H1 (cell line): Measurements from ENCODE around the gene LRRC40. TPM values are rescaled to one million over a fixed set of nuclear protein-coding genes. Genes with fewer than 3 reads are reported as not detected.

Source experiments
- ATF2 ChIP-seq: IDR thresholded peaks from 2 replicates; pipeline ENCODE4 v1.6.1; 2012; ENCODE audit warnings: low read length, inconsistent platforms
- BCL11A ChIP-seq, 2 experiments: IDR thresholded peaks; one replicate each; pipeline ENCODE4 v1.6.1; 2011; ENCODE audit warnings: low read depth in 2 of 2, low read length in 2 of 2, mild to moderate bottlenecking in 2 of 2
- CBX8 ChIP-seq: fragments of 300-800, 300-1000 bp; sonication (generic); IDR thresholded peaks from 2 replicates; pipeline ENCODE4 v1.7.1; 2016; ENCODE audit warnings: low read depth, low read length, borderline replicate concordance
- CHD2 ChIP-seq: IDR thresholded peaks from 2 replicates; pipeline ENCODE4 v1.6.1; 2012; ENCODE audit warnings: low read length, improper control_type of control experiment
- E2F6 ChIP-seq: IDR thresholded peaks from 2 replicates; pipeline ENCODE4 v1.6.1; 2012; ENCODE audit warnings: inconsistent platforms
- FOSL1 ChIP-seq: IDR thresholded peaks from 2 replicates; pipeline ENCODE4 v1.6.1; 2011; ENCODE audit warnings: mild to moderate bottlenecking, low read depth, low read length, moderate library complexity; ENCODE audit not compliant: insufficient read depth
- HDAC6 ChIP-seq: IDR thresholded peaks from one replicate; pipeline ENCODE4 v1.7.1; 2012; ENCODE audit warnings: low read depth, mild to moderate bottlenecking, inconsistent platforms, low read length, moderate library complexity
- KDM4A ChIP-seq: IDR thresholded peaks from one replicate; pipeline ENCODE4 v1.7.1; 2012; ENCODE audit warnings: low read depth, mild to moderate bottlenecking, moderate library complexity, low read length, inconsistent platforms; ENCODE audit not compliant: severe bottlenecking
- KDM5A ChIP-seq: fragments of 200-600 bp; IDR thresholded peaks from 2 replicates; pipeline ENCODE4 v1.7.1; 2012; ENCODE audit warnings: mild to moderate bottlenecking, low read length, inconsistent platforms, mixed read lengths
- MAX ChIP-seq: IDR thresholded peaks from 2 replicates; pipeline ENCODE4 v1.6.1; 2012; ENCODE audit warnings: inconsistent platforms
- NRF1 ChIP-seq: IDR thresholded peaks from 2 replicates; pipeline ENCODE4 v1.6.1; 2011; ENCODE audit warnings: mild to moderate bottlenecking, low read depth, low read length, improper control_type of control experiment
- RBBP5 ChIP-seq: IDR thresholded peaks from 2 replicates; pipeline ENCODE4 v1.7.1; 2012; ENCODE audit warnings: low read depth, mild to moderate bottlenecking, inconsistent platforms, low read length, moderate library complexity, borderline replicate concordance
- SIN3A ChIP-seq, 2 experiments: IDR thresholded peaks in 1 of 2; conservative IDR thresholded peaks in 1 of 2; 2 replicates each; pipeline ENCODE4 v1.6.1; 2011 to 2012; ENCODE audit warnings: low read length in 2 of 2, improper control_type of control experiment in 1 of 2, low read depth in 1 of 2, mild to moderate bottlenecking in 1 of 2
- SP2 ChIP-seq: IDR thresholded peaks from 2 replicates; pipeline ENCODE4 v1.6.1; 2012; ENCODE audit warnings: mild to moderate bottlenecking, low read length, inconsistent platforms
- SP4 ChIP-seq: IDR thresholded peaks from 2 replicates; pipeline ENCODE4 v1.6.1; 2012; ENCODE audit warnings: low read length, inconsistent platforms
- SUZ12 ChIP-seq: fragments of 200-600 bp; sonication (generic); IDR thresholded peaks from 2 replicates; pipeline ENCODE4 v1.6.1; 2012; ENCODE audit warnings: mild to moderate bottlenecking, inconsistent platforms, low read length, moderate library complexity, mixed read lengths
- TAF1 ChIP-seq: IDR thresholded peaks from 2 replicates; pipeline ENCODE4 v1.6.1; 2011; ENCODE audit warnings: mild to moderate bottlenecking, low read depth, low read length
- TBP ChIP-seq: IDR thresholded peaks from 2 replicates; pipeline ENCODE4 v1.6.1; 2011; ENCODE audit warnings: low read depth, low read length, improper control_type of control experiment
- YY1 ChIP-seq: IDR thresholded peaks from 2 replicates; pipeline ENCODE4 v1.6.1; 2011; ENCODE audit warnings: low read depth, mild to moderate bottlenecking, low read length
- polyA plus RNA-seq, 7 experiments: library from polyadenylated mRNA; depleted of rRNA in 3 of 7; stranded (reverse) in 5 of 7; unstranded in 2 of 7; fragments of >200 nt in 5 of 7; fragments of 200-250 nt in 2 of 7; gene quantifications; 1 replicate in 5 of 7; 2 replicates in 1 of 7; 4 replicates in 1 of 7; pipeline versions ENCODE4 v1.2.1 to v1.2.3, GENCODE V29; 2011 to 2013; ENCODE audit warnings: missing spikeins in 2 of 7, mixed read lengths in 2 of 7
- total RNA-seq: library from RNA; stranded (reverse); fragmentation: NEBNext Ultra II Directional; extraction: Animal tissue kit (Norgen Biotek cat#: 25700); gene quantifications from 2 replicates; pipeline ENCODE4 v1.2.1, GENCODE V29; 2021

The LRRC40 gene
- total and polyA plus RNA-seq, 2 of the 8 experiments (the other 6 are each of a cell fraction or from before 2014, with no cell fraction given): 13.4 to 30.8 TPM

- TF ChIP-seq CBX8 (no peak), TBP (peak; percentile 80), SP2 (no peak), RBBP5 (peak; percentile 78), NRF1 (peak; percentile 64), TAF1 (peak; percentile 92), MAX (peak; percentile 87), SUZ12 (no peak), CHD2 (peak; percentile 52; the same call in 1 of the 2 replicates), KDM5A (no peak), SP4 (no peak), HDAC6 (no peak), ATF2 (0 out of 2 replicates have a peak, but pooled peaks have one; percentile 38), SIN3A (conservative IDR thresholded peaks at IDR 0.05 in 1 of 2, IDR thresholded peaks at IDR 0.05 in 1 of 2; ENCODE audit: low read depth in 1 of 2, low read length in 2 of 2) (peak in 1 of 2 experiments; percentile 67; a peak in 1 of 4 replicates), FOSL1 (0 out of 2 replicates have a peak, but pooled peaks have one; percentile 12), YY1 (peak; percentile 62; the same call in 1 of the 2 replicates), E2F6 (peak; percentile 40; the same call in 1 of the 2 replicates), KDM4A (peak; percentile 19), BCL11A (IDR thresholded peaks at IDR 0.05; ENCODE audit: low read depth in 2 of 2, low read length in 2 of 2) (no peak)
These were observed 16.1 kb upstream of the LRRC40 start, which contains the start of gene SRSF11 (continued) for GRCh38 chr1:70221238-70222121.
